Endodermal cell (in vitro differentiated cells): Measurements from ENCODE around the gene OR1I1. TPM values are rescaled to one million over a fixed set of nuclear protein-coding genes. Genes with fewer than 3 reads are reported as not detected.

Experiments used
- DNase-seq: peaks from one replicate; pipeline ENCODE4 v3.0.0-alpha.2; 2017
- H3K27ac ChIP-seq: 2 replicates; pipeline ENCODE4 v1.5.1; 2013; ENCODE audit warnings: mild to moderate bottlenecking, low read depth, low read length, moderate library complexity
- H3K27me3 ChIP-seq: 2 replicates; pipeline ENCODE4 v1.6.1; 2013; ENCODE audit warnings: mild to moderate bottlenecking, low read length, moderate library complexity; ENCODE audit not compliant: insufficient read depth, control insufficient read depth, poor library complexity, severe bottlenecking
- H3K36me3 ChIP-seq: 2 replicates; pipeline ENCODE4 v1.7.0; 2013; ENCODE audit warnings: mild to moderate bottlenecking, low read length, moderate library complexity; ENCODE audit not compliant: control insufficient read depth, insufficient read depth
- H3K4me1 ChIP-seq: one replicate; pipeline ENCODE4 v1.7.0; 2013; ENCODE audit warnings: low read length; ENCODE audit not compliant: control insufficient read depth, insufficient read depth
- H3K4me3 ChIP-seq: 2 replicates; pipeline ENCODE4 v1.5.1; 2013; ENCODE audit warnings: mild to moderate bottlenecking, low read length, moderate library complexity
- H3K9ac ChIP-seq: 2 replicates; pipeline ENCODE4 v1.6.1; 2013; ENCODE audit warnings: mild to moderate bottlenecking, low read length, moderate library complexity; ENCODE audit not compliant: poor library complexity, severe bottlenecking; ENCODE audit errors: extremely low read depth
- H3K9me3 ChIP-seq: 2 replicates; pipeline ENCODE4 v1.6.1; 2013; ENCODE audit warnings: mild to moderate bottlenecking, low read length, moderate library complexity; ENCODE audit not compliant: control insufficient read depth
- H3K27ac Mint-ChIP-seq: 2 replicates; pipeline ENCODE4 v1.8.0; 2020; ENCODE audit warnings: mixed read lengths
- H3K27me3 Mint-ChIP-seq: 2 replicates; pipeline ENCODE4 v1.8.0; 2021; ENCODE audit warnings: mild to moderate bottlenecking, mixed read lengths; ENCODE audit not compliant: insufficient read depth
- H3K36me3 Mint-ChIP-seq: 2 replicates; pipeline ENCODE4 v1.8.0; 2020; ENCODE audit warnings: low read depth, mixed read lengths
- H3K4me1 Mint-ChIP-seq: 2 replicates; pipeline ENCODE4 v1.8.0; 2020; ENCODE audit warnings: mixed read lengths
- H3K4me3 Mint-ChIP-seq: 2 replicates; pipeline ENCODE4 v1.8.0; 2020; ENCODE audit warnings: mild to moderate bottlenecking, moderate library complexity, mixed read lengths
- H3K9me3 Mint-ChIP-seq: 2 replicates; pipeline ENCODE4 v1.8.0; 2020; ENCODE audit warnings: mild to moderate bottlenecking, mixed read lengths
- CTCF ChIP-seq: fragments of 200-600 bp; sonication (generic); conservative IDR thresholded peaks from 2 replicates; pipeline ENCODE4 v1.5.0; 2021; ENCODE audit warnings: antibody characterized with exemption, mild to moderate bottlenecking
- WGBS, 2 experiments: methylation state at CpG; one replicate each; pipeline versions ENCODE4 v1.1.5 to v1.1.7; 2013; ENCODE audit warnings: missing lambda C conversion rate in 2 of 2, mixed read lengths in 1 of 2; ENCODE audit not compliant: insufficient coverage in 1 of 2, insufficient read length in 1 of 2; 5-methylcytosine and 5-hydroxymethylcytosine counted together
- total RNA-seq, 2 donors: library from RNA; stranded (reverse); fragmentation: NEBNext Ultra II Directional in 1 of 2; extraction: Animal tissue kit (Norgen Biotek cat#: 25700) in 1 of 2; gene quantifications; 2 replicates in 1 of 2; 3 replicates in 1 of 2; pipeline ENCODE4 v1.2.1, GENCODE V29; 2021

Gene OR1I1
- total RNA-seq, 2 donors from 2014 or later, result not detected

- no peak overlapping the region for H3K27ac ChIP-seq
- WGBS, 2 experiments, result 74 to 80% methylated on average over 7 to 11 of the region's 11 CpGs
- no peaks in the 10 kb centered on the region for H3K36me3 ChIP-seq
- no peaks in the 10 kb centered on the region for H3K27me3 ChIP-seq
- Mint-ChIP-seq H3K9me3 (peaks cover 1% of the 10 kb centered on the region), H3K4me3 (no peak overlapping the region), H3K4me1 (no peaks in the 10 kb centered on the region), H3K36me3 (no peaks in the 10 kb centered on the region), H3K27me3 (peaks cover 28% of the 10 kb centered on the region), H3K27ac (no peak overlapping the region)
- H3K9me3 ChIP-seq, result no peaks in the 10 kb centered on the region
- no peak overlapping the region for H3K4me3 ChIP-seq
- no peaks in the 10 kb centered on the region for H3K4me1 ChIP-seq
- no peak for TF ChIP-seq CTCF
- no peak overlapping the region for H3K9ac ChIP-seq
- DNase-seq, result no peak
Observed at GRCh38 chr19:15087182-15087581, 5.2 kb downstream of the OR1I1 start.

- no peaks in the 10 kb centered on the region for H3K9me3 Mint-ChIP-seq
- DNase-seq, result peak; percentile 67
- Histone ChIP-seq H3K9ac (no peak overlapping the region), H3K4me1 (no peaks in the 10 kb centered on the region), H3K27me3 (no peaks in the 10 kb centered on the region), H3K27ac (no peak overlapping the region), H3K4me3 (no peak overlapping the region), H3K36me3 (no peaks in the 10 kb centered on the region), H3K9me3 (no peaks in the 10 kb centered on the region)
- WGBS, 2 experiments, result 57 to 66% methylated on average over 9 to 12 of the region's 13 CpGs
- no peaks in the 10 kb centered on the region for H3K36me3 Mint-ChIP-seq
- no peaks in the 10 kb centered on the region for H3K4me1 Mint-ChIP-seq
- H3K27me3 Mint-ChIP-seq, result peaks cover 11% of the 10 kb centered on the region
- H3K4me3 Mint-ChIP-seq, result no peak overlapping the region
- H3K27ac Mint-ChIP-seq, result no peak overlapping the region
- TF ChIP-seq CTCF, result peak; percentile 74
Observed at GRCh38 chr19:15091918-15092753, 10.1 kb downstream of the OR1I1 start.

GRCh38 chr19:15093001-15093400 lies 11.0 kb downstream of the OR1I1 start:
- Histone ChIP-seq H3K27me3 (no peaks in the 10 kb centered on the region), H3K36me3 (no peaks in the 10 kb centered on the region), H3K9me3 (no peaks in the 10 kb centered on the region), H3K4me3 (no peak overlapping the region), H3K9ac (no peak overlapping the region), H3K27ac (no peak overlapping the region), H3K4me1 (no peaks in the 10 kb centered on the region)
- Mint-ChIP-seq H3K27ac (no peak overlapping the region), H3K4me3 (no peak overlapping the region), H3K4me1 (no peaks in the 10 kb centered on the region), H3K27me3 (peaks cover 2% of the 10 kb centered on the region), H3K36me3 (no peaks in the 10 kb centered on the region), H3K9me3 (no peaks in the 10 kb centered on the region)
- DNase-seq, result no peak
- TF ChIP-seq CTCF, result no peak
- 79% methylated on average over 2 of the region's 2 CpGs; no CpG with 5 or more reads in 1 of the 2 experiments for WGBS, 2 experiments
